GM19467 (cell line): ENCODE results near the gene HSFX1.
"Not testable (repeated sequence)": the region's sequence is repeated elsewhere in the genome, so short reads cannot be mapped to it uniquely, and the experiment has no call there.

Experiments
- ATAC-seq: cut with Tn5 transposase; IDR thresholded peaks from one replicate; pipeline ENCODE4 v1.9.1; 2021; ENCODE audit warnings: mild to moderate bottlenecking, moderate library complexity; ENCODE audit not compliant: unreplicated experiment

Gene HSFX1

GRCh38 chrX:149773768-149774167 is at the start of gene HSFX1:
HSFX1 (plus strand) TSS chrX:149774068; CDS start chrX:149774682, 614 bp downstream.
- ATAC-seq = not testable (repeated sequence)

- not testable (repeated sequence) for ATAC-seq
Observed at GRCh38 chrX:149727308-149727707, 46.6 kb upstream of the HSFX1 start.

- ATAC-seq = not testable (repeated sequence)
Observed at GRCh38 chrX:149742269-149742668, 31.6 kb upstream of the HSFX1 start.

- not testable (repeated sequence) for ATAC-seq
Observed at GRCh38 chrX:149746390-149747007, 27.4 kb upstream of the HSFX1 start.

- no peak for ATAC-seq
Observed at GRCh38 chrX:149757206-149758067, 16.4 kb upstream of the HSFX1 start.

GRCh38 chrX:149758068-149758714 is 15.7 kb upstream of the HSFX1 start:
- no peak for ATAC-seq

GRCh38 chrX:149758715-149759078 is 15.2 kb upstream of the HSFX1 start:
- not testable (repeated sequence) for ATAC-seq

GRCh38 chrX:149759824-149760223 is 14.0 kb upstream of the HSFX1 start:
- no peak for ATAC-seq

- ATAC-seq = no peak
Observed at GRCh38 chrX:149760965-149761364, 12.9 kb upstream of the HSFX1 start.

GRCh38 chrX:149761858-149762674 is 11.8 kb upstream of the HSFX1 start:
- ATAC-seq = not testable (repeated sequence)

GRCh38 chrX:149762696-149763614 is 10.9 kb upstream of the HSFX1 start:
- ATAC-seq = no peak

GRCh38 chrX:149770344-149770743 is 3.5 kb upstream of the HSFX1 start:
- ATAC-seq = not testable (repeated sequence)

GRCh38 chrX:149773026-149773425 is 842 bp upstream of the HSFX1 start:
- ATAC-seq = not testable (repeated sequence)

GRCh38 chrX:149777999-149778398 is 4.1 kb downstream of the HSFX1 start:
- ATAC-seq = not testable (repeated sequence)

GRCh38 chrX:149781727-149782126 is 7.9 kb downstream of the HSFX1 start, which contains the start of gene MAGEA9:
MAGEA9 (plus strand) TSS chrX:149781930; CDS start chrX:149786211, 4,281 bp downstream.
- not testable (repeated sequence) for ATAC-seq

- peak; percentile 96 for ATAC-seq
Observed at GRCh38 chrX:149795531-149795930, 21.7 kb downstream of the HSFX1 start.

GRCh38 chrX:149799095-149799714 is 25.3 kb downstream of the HSFX1 start:
- no peak for ATAC-seq

GRCh38 chrX:149799938-149800337 is 26.1 kb downstream of the HSFX1 start:
- ATAC-seq = no peak

- ATAC-seq = no peak
Observed at GRCh38 chrX:149803458-149804062, 29.7 kb downstream of the HSFX1 start.
